Calu3 (cell line): ENCODE measurements around the gene ZNF513. TPM values are rescaled to one million over a fixed set of nuclear protein-coding genes. Genes with fewer than 3 reads are reported as not detected.

Experiments used
- BruUV-seq: library from RNA; stranded (reverse); fragments of 400-500 nt; replicated peaks from 2 replicates; lab custom pipeline; 2021; lab: Mats Ljungman, UMichigan
- CTCF ChIA-PET: fragments of 300-600 bp; sonication (Branson Sonifier 250); formaldehyde crosslinking; loops from one replicate; lab custom pipeline; 2022; ENCODE audit warnings: antibody characterized with exemption; lab: Charles Lee
- DNase-seq: peaks from one replicate; pipeline ENCODE4 v3.0.0; 2022
- H3K27ac Mint-ChIP-seq: one replicate; pipeline ENCODE4 v1.8.0; 2022; ENCODE audit warnings: mixed read lengths; ENCODE audit not compliant: unreplicated experiment
- H3K27me3 Mint-ChIP-seq: one replicate; pipeline ENCODE4 v1.8.0; 2022; ENCODE audit warnings: mixed read lengths; ENCODE audit not compliant: unreplicated experiment
- H3K36me3 Mint-ChIP-seq: one replicate; pipeline ENCODE4 v1.8.0; 2022; ENCODE audit warnings: mild to moderate bottlenecking, moderate library complexity, mixed read lengths; ENCODE audit not compliant: insufficient read depth, unreplicated experiment
- H3K4me1 Mint-ChIP-seq: one replicate; pipeline ENCODE4 v1.8.0; 2022; ENCODE audit warnings: mild to moderate bottlenecking, low read depth, mixed read lengths; ENCODE audit not compliant: unreplicated experiment
- H3K4me3 Mint-ChIP-seq: one replicate; pipeline ENCODE4 v1.8.0; 2022; ENCODE audit warnings: mild to moderate bottlenecking, low read depth, moderate library complexity, mixed read lengths; ENCODE audit not compliant: unreplicated experiment
- H3K9me3 Mint-ChIP-seq: one replicate; pipeline ENCODE4 v1.8.0; 2022; ENCODE audit warnings: low read depth, mixed read lengths; ENCODE audit not compliant: unreplicated experiment
- CTCF ChIP-seq: fragments of 200-600 bp; IDR thresholded peaks from one replicate; pipeline ENCODE4 v1.8.0; 2022; ENCODE audit warnings: antibody characterized with exemption; ENCODE audit not compliant: unreplicated experiment
- intact Hi-C: fragments of 100-400 bp; cut with micrococcal nuclease; formaldehyde crosslinking; loops from one replicate; pipeline ENCODE4 v1.10.0; 2022; ENCODE audit not compliant: unreplicated experiment
- total RNA-seq: library from RNA; stranded (reverse); gene quantifications from 2 replicates; pipeline ENCODE4 v1.2.3, GENCODE V29; 2022

ZNF513 gene
- total RNA-seq, 1 experiment from 2014 or later, result 10.6 TPM

DNA sequence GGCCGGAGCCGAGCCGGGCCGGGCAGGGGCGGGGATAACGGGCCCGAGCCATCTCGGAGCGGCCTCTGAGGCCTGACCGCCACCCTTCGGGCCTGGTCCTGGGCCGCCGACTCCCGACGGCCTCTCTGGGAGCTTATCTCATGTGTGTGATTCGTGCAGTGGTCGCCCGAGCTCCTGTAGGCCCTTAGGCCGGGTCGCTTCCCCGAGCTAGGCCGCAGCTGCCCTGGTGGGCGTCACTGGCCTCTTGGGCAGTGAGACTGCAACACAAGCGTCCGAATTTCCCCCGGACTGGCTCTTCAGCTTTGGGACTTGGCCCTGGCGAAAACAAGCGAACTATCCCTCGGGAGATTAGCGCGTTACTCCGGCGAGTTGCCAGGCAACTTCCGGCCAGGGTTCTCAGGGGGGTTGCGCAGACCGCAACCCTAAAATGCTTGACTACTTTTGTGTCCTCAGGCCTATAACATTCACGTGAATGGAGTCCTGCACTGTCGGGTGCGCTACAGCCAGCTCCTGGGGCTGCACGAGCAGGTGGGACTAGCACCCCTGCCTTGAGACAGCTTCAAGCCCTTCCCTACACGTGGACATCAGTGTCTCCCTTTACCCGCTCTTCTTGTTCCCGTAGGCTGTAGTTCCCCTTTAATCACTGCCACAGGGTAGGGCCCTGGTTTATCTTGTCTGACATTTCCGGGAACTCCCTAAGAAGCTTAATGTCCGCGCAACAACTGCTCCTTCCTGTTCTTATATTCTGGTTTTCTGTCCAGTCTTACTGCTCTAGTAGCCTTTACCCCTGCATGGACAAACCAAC lies 9.5 kb downstream of the ZNF513 start:
- Mint-ChIP-seq H3K27me3 (no peaks in the 10 kb centered on the region), H3K27ac (peak overlapping the region; percentile 87), H3K36me3 (peaks cover 63% of the 10 kb centered on the region), H3K4me3 (peak overlapping the region; percentile 83), H3K4me1 (peaks cover 17% of the 10 kb centered on the region), H3K9me3 (no peaks in the 10 kb centered on the region)
- intact Hi-C loops, result loop anchor here (1.0 kb wide), 1 partner anchor 50 kb away; no protein-coding TSS in a partner anchor
- CTCF ChIA-PET, result interaction anchor here (0.7 kb wide), 1 partner anchor 525 kb away, joined by 3 read pairs; no protein-coding TSS in a partner anchor
- peak; percentile 32 for DNase-seq
- BruUV-seq, result no TSS peak
- no peak for TF ChIP-seq CTCF

DNA sequence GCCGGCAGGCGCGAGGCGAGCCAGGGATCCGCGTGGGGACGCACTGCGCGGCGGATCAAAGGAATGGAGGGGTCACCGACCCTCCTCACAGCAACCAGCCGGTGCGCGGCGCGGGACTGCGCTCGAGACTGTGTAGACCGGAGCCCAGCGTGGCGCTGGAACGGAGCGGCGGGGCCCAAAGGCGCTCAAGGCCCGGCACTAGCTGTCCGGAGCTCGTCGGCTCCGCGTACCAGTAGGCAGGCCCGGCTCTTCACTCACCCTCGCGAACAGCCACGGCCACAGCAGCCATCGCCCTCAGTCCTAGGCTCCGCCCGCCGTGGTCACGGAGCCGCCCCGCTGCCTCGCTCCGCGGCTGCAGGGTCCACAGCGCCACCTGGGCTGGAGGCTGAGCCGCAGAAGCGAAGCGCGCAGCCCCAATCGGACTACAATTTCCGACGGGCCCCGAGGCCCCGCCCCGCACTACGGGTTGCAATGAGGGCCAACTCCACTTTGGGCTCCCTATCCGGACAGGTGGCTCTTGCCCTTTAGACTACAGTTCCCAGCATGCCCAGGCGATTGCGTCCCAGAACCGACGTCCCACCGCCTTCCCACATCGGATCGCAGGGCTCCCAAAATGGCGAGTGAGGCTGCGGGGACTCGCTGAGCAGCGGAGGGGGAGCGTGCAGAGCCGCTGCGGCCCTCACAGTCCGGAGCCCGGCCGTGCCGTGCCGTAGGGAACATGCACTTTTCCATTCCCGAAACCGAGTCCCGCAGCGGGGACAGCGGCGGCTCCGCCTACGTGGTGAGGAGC lies 10.3 kb downstream of the ZNF513 start, which contains the start of the genes EIF2B4 and SNX17:
Gene EIF2B4, minus strand, starts transcription at position 313 of the 790 bp plus-strand sequence. Its CDS starts 24 bp downstream, at position 289.
Gene SNX17, plus strand, starts transcription at position 591 of the 790 bp plus-strand sequence. Its CDS starts 128 bp downstream, at position 719.
- peak; percentile 99 for DNase-seq
- no TSS peak for BruUV-seq
- H3K27ac Mint-ChIP-seq, result peak within 1 kb of the TSS; percentile 87
- no peaks in the 10 kb centered on the region for H3K9me3 Mint-ChIP-seq
- H3K4me3 Mint-ChIP-seq, result peak within 1 kb of the TSS; percentile 83
- no peaks in the 10 kb centered on the region for H3K27me3 Mint-ChIP-seq
- intact Hi-C loops, result loop anchor here (1.0 kb wide), 1 partner anchor 49 kb away; no protein-coding TSS in a partner anchor
- CTCF ChIA-PET, result interaction anchor here (0.6 to 1.1 kb wide), 2 partner anchors 10 to 824 kb away, joined by 4 read pairs; no protein-coding TSS in a partner anchor
- peak; percentile 55 for TF ChIP-seq CTCF
- H3K4me1 Mint-ChIP-seq, result peaks cover 17% of the 10 kb centered on the region
- H3K36me3 Mint-ChIP-seq, result peaks cover 63% of the 10 kb centered on the region

- TF ChIP-seq CTCF, result no peak
- intact Hi-C loops, result loop anchor here (1.0 kb wide), 1 partner anchor 48 kb away; no protein-coding TSS in a partner anchor
- peak; percentile 51 for DNase-seq
- no peaks in the 10 kb centered on the region for H3K9me3 Mint-ChIP-seq
- H3K4me3 Mint-ChIP-seq, result peak overlapping the region; percentile 83
- CTCF ChIA-PET, result interaction anchor here (0.6 to 1.1 kb wide), 3 partner anchors 10 to 825 kb away, joined by 3 to 4 read pairs (median 4); no protein-coding TSS in a partner anchor
- H3K27ac Mint-ChIP-seq, result peak overlapping the region; percentile 87
- no TSS peak for BruUV-seq
- H3K27me3 Mint-ChIP-seq, result no peaks in the 10 kb centered on the region
- H3K36me3 Mint-ChIP-seq, result peaks cover 60% of the 10 kb centered on the region
- H3K4me1 Mint-ChIP-seq, result peaks cover 17% of the 10 kb centered on the region
Observed at GRCh38 chr2:27369471-27370025, 11.0 kb downstream of the ZNF513 start.

DNA sequence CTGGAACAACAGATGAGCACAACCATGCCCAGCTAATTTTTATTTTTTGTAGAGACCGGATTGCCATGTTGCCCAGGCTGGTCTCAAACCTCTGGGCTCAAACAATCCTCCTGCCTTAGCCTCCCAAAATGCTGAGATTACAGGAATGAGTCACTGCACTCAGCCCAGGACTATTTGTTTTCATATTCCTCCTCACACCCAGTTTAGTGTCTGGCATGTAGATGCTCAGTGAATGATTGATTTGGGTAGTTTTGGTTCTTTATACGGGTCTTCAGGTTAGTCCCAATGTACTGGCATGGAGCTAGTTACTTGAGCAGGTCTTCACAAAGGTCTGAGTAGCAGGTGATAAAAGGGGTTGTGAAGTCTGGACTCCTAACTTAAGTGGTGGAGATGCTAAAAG lies 16.6 kb downstream of the ZNF513 start:
- CTCF ChIA-PET, result no interaction called here
- H3K4me3 Mint-ChIP-seq, result no peak overlapping the region

More for the DNA sequence above, 16.6 kb downstream of the ZNF513 start:
- Mint-ChIP-seq H3K27ac (no peak overlapping the region), H3K9me3 (no peaks in the 10 kb centered on the region), H3K4me1 (peaks cover 10% of the 10 kb centered on the region), H3K36me3 (peaks cover 46% of the 10 kb centered on the region), H3K27me3 (no peaks in the 10 kb centered on the region)
- no peak for TF ChIP-seq CTCF
- no peak for DNase-seq
- no TSS peak for BruUV-seq
- intact Hi-C loops, result no loop called here
